HepG2 (cell line): ENCODE results near the gene ZC3H7B. TPM values are rescaled to one million over a fixed set of nuclear protein-coding genes. Genes with fewer than 3 reads are reported as not detected.
A peak's percentile ranks its signal among the peaks of the same experiment; 100 is the strongest.

ENCODE experiments used
- ARNTL ChIP-seq: sonication (generic); formaldehyde crosslinking; IDR thresholded peaks from 2 replicates; pipeline ENCODE4 v1.4.0; 2020; ENCODE audit warnings: mild to moderate bottlenecking, missing genetic modification reagents
- ATRX ChIP-seq: sonication (generic); formaldehyde crosslinking; IDR thresholded peaks from 2 replicates; pipeline ENCODE4 v1.4.0; 2020; ENCODE audit warnings: missing genetic modification reagents, borderline replicate concordance
- BRD4 ChIP-seq: sonication (generic); formaldehyde crosslinking; IDR thresholded peaks from 2 replicates; pipeline ENCODE4 v1.4.0; 2020; ENCODE audit warnings: missing genetic modification reagents
- GMEB2 ChIP-seq: IDR thresholded peaks from 2 replicates; pipeline ENCODE4 v1.6.1; 2016; ENCODE audit warnings: missing biosample characterization, missing genetic modification reagents, low read depth
- HDAC2 ChIP-seq: sonication (generic); formaldehyde crosslinking; IDR thresholded peaks from 2 replicates; pipeline ENCODE4 v1.4.0; 2020; ENCODE audit warnings: missing genetic modification reagents
- HNRNPLL ChIP-seq: fragments of 200-400 bp; formaldehyde crosslinking; IDR thresholded peaks from 2 replicates; pipeline ENCODE4 v1.6.1; 2017; ENCODE audit warnings: mild to moderate bottlenecking, low read depth, low read length; ENCODE audit not compliant: poor library complexity, severe bottlenecking
- KAT8 ChIP-seq: IDR thresholded peaks from 2 replicates; pipeline ENCODE4 v1.6.1; 2016; ENCODE audit warnings: missing genetic modification reagents, missing compliant biosample characterization
- LCORL ChIP-seq, 2 experiments: fragments of 450-650 bp in 1 of 2; sonication (generic) in 1 of 2; formaldehyde crosslinking in 1 of 2; IDR thresholded peaks; 2 replicates each; pipeline versions ENCODE4 v1.5.0 to v1.6.1; 2017 to 2020; ENCODE audit warnings: antibody characterized with exemption in 1 of 2, missing genetic modification reagents in 1 of 2
- MED1 ChIP-seq: sonication (generic); formaldehyde crosslinking; IDR thresholded peaks from 2 replicates; pipeline ENCODE4 v1.4.0; 2020; ENCODE audit warnings: missing genetic modification reagents
- MIXL1 ChIP-seq: IDR thresholded peaks from 2 replicates; pipeline ENCODE4 v1.6.1; 2016
- NCOA2 ChIP-seq: sonication (generic); formaldehyde crosslinking; IDR thresholded peaks from 2 replicates; pipeline ENCODE4 v1.8.0; 2022; ENCODE audit warnings: inconsistent platforms
- RFX1 ChIP-seq: fragments of 450-650 bp; IDR thresholded peaks from 2 replicates; pipeline ENCODE4 v1.6.1; 2017
- SALL1 ChIP-seq: sonication (generic); formaldehyde crosslinking; IDR thresholded peaks from 2 replicates; pipeline ENCODE4 v1.8.0; 2022; ENCODE audit warnings: mild to moderate bottlenecking, missing genetic modification reagents
- SAP130 ChIP-seq: IDR thresholded peaks from 2 replicates; pipeline ENCODE4 v1.6.1; 2016; ENCODE audit warnings: low read depth
- SIN3B ChIP-seq: fragments of 150-350 bp; IDR thresholded peaks from 2 replicates; pipeline ENCODE4 v1.6.1; 2014; ENCODE audit warnings: low read length
- SNAPC5 ChIP-seq: sonication (generic); formaldehyde crosslinking; IDR thresholded peaks from 2 replicates; pipeline ENCODE4 v1.8.1; 2023; ENCODE audit warnings: mild to moderate bottlenecking, missing genetic modification reagents, borderline replicate concordance
- SOX13 ChIP-seq, 3 experiments: fragments of 450-650 bp in 1 of 3; sonication (generic) in 1 of 3; formaldehyde crosslinking in 1 of 3; IDR thresholded peaks in 2 of 3; conservative IDR thresholded peaks in 1 of 3; 2 replicates each; pipeline versions ENCODE4 v1.5.0 to v1.6.1; 2016 to 2020; ENCODE audit warnings: antibody characterized with exemption in 1 of 3, mild to moderate bottlenecking in 1 of 3, missing compliant biosample characterization in 1 of 3, missing genetic modification reagents in 1 of 3, moderate library complexity in 1 of 3
- TEAD3 ChIP-seq: optimal IDR thresholded peaks from 2 replicates; pipeline ENCODE3; 2016; ENCODE audit warnings: borderline replicate concordance
- TFAP4 ChIP-seq: sonication (generic); IDR thresholded peaks from 2 replicates; pipeline ENCODE4 v1.6.1; 2016; ENCODE audit warnings: low read depth, borderline replicate concordance
- ZBTB3 ChIP-seq: sonication (generic); formaldehyde crosslinking; IDR thresholded peaks from 2 replicates; pipeline ENCODE4 v1.4.0; 2020; ENCODE audit warnings: low read depth, mild to moderate bottlenecking, moderate library complexity, missing genetic modification reagents, borderline replicate concordance
- ZFP82 ChIP-seq: sonication (generic); formaldehyde crosslinking; IDR thresholded peaks from 2 replicates; pipeline ENCODE4 v1.5.1; 2020; ENCODE audit warnings: mild to moderate bottlenecking, missing genetic modification reagents, borderline replicate concordance
- ZFX ChIP-seq: sonication (generic); formaldehyde crosslinking; IDR thresholded peaks from 2 replicates; pipeline ENCODE4 v1.4.0; 2020; ENCODE audit warnings: mild to moderate bottlenecking, low read depth, missing genetic modification reagents, moderate library complexity
- ZNF121 ChIP-seq: sonication (generic); formaldehyde crosslinking; IDR thresholded peaks from 2 replicates; pipeline ENCODE4 v1.5.0; 2020; ENCODE audit warnings: mild to moderate bottlenecking, missing genetic modification reagents
- ZNF563 ChIP-seq: sonication (generic); formaldehyde crosslinking; IDR thresholded peaks from 2 replicates; pipeline ENCODE4 v1.8.0; 2022; ENCODE audit warnings: mild to moderate bottlenecking, moderate library complexity, missing genetic modification reagents
- polyA plus RNA-seq, 8 experiments: library from polyadenylated mRNA; depleted of rRNA in 3 of 8; stranded (reverse) in 7 of 8; unstranded in 1 of 8; fragments of >200 nt; fragmentation: Illumina TruSeq in 4 of 8; extraction: Trizol in 4 of 8; gene quantifications; 2 replicates each; pipeline versions ENCODE4 v1.2.1 to v1.2.3, GENCODE V29; 2011 to 2016; ENCODE audit warnings: low read depth in 4 of 8, missing spikeins in 1 of 8, mixed read lengths in 1 of 8; ENCODE audit not compliant: insufficient read depth in 1 of 8
- total RNA-seq, 5 experiments: library from RNA; depleted of rRNA; stranded (reverse); fragments of >200 nt; fragmentation: Illumina TruSeq; extraction: Trizol; gene quantifications; 2 replicates each; pipeline ENCODE4 v1.2.3, GENCODE V29; 2016; ENCODE audit warnings: low read depth in 1 of 5

ZC3H7B gene
- total and polyA plus RNA-seq, 2 of the 13 experiments (the other 11 are each of a cell fraction or from before 2014, with no cell fraction given): 26.4 to 37.2 TPM

- TF ChIP-seq RFX1 (no peak), SALL1 (peak; percentile 61), ARNTL (no peak), LCORL (IDR thresholded peaks at IDR 0.05) (no peak), LCORL (CRISPR knock-in tag; IDR thresholded peaks at IDR 0.05) (peak; percentile 60; the same call in 1 of the 2 replicates), ZFX (0 out of 2 replicates have a peak, but pooled peaks have one; percentile 16), SAP130 (peak; percentile 27; the same call in 1 of the 2 replicates), SIN3B (no peak), ZFP82 (CRISPR knock-in tag) (no peak), ZNF121 (CRISPR knock-in tag) (peak; percentile 70; the same call in 1 of the 2 replicates), TEAD3 (CRISPR knock-in tag) (peak; percentile 99), ATRX (no peak), MED1 (CRISPR knock-in tag) (0 out of 2 replicates have a peak, but pooled peaks have one; percentile 9), SNAPC5 (CRISPR knock-in tag) (no peak), TFAP4 (peak; percentile 20; the same call in 1 of the 2 replicates), NCOA2 (CRISPR knock-in tag) (peak; percentile 32; the same call in 1 of the 2 replicates), GMEB2 (CRISPR knock-in tag) (no peak), ZBTB3 (no peak), ZNF563 (no peak), KAT8 (CRISPR knock-in tag) (peak; percentile 33; the same call in 1 of the 2 replicates), HNRNPLL (no peak), BRD4 (CRISPR knock-in tag) (no peak), MIXL1 (CRISPR knock-in tag) (peak; percentile 52; the same call in 1 of the 2 replicates), HDAC2 (CRISPR knock-in tag) (peak; percentile 27; the same call in 1 of the 2 replicates), SOX13 (IDR thresholded peaks at IDR 0.05) (no peak), SOX13 (CRISPR knock-in tag; conservative IDR thresholded peaks at IDR 0.05 in 1 of 2, IDR thresholded peaks at IDR 0.05 in 1 of 2) (peak in 1 of 2 experiments; percentile 60; a peak in 2 of 4 replicates)
Measured at GRCh38 chr22:41290262-41291221, 10.8 kb upstream of the ZC3H7B start (continued).
